ENCODE results near the gene CDC42BPA. TPM values are rescaled to one million over a fixed set of nuclear protein-coding genes. Genes with fewer than 3 reads are reported as not detected.

Gene CDC42BPA
- total and polyA plus RNA-seq, 7 experiments from 2014 or later, result 0.05 to 2.0 (median 1.2) TPM; not detected in 1

DNA sequence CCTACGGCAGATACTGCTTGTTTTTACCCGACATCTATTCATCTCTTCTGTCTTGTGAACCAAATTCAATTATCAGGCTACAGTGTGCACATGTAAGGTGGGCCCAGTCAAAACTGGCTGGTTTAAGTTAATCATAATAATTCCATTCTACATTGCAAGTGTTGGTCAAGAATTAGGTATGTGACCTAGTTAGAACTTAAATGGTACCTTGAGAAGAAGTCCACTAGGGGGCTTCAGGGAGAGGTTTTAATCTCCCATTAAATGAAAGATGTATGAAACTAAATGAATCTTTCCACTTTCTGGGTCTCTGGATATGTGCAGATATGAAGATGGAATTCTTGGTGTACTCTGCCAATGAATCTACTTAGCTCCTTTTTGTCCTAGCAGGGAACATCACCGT lies 187.1 kb downstream of the CDC42BPA start:
- H3K9me3 Mint-ChIP-seq, result no peaks in the 10 kb centered on the region
- ATAC-seq, result no peak
- H3K36me3 Mint-ChIP-seq, result peaks cover 0 to 8% (median 0%) of the 10 kb centered on the region in 5 donors
- H3K27ac ChIP-seq (ENCODE audit: low read depth, low read length), result no peak overlapping the region
- peak in 1 of 9 donors; percentile 0 for DNase-seq
- CTCF ChIA-PET, result no interaction called here
- H3K9me3 ChIP-seq (ENCODE audit: control insufficient read depth in 2 of 3, low read length in 3 of 3), result no peaks in the 10 kb centered on the region
- POLR2A ChIA-PET, result no interaction called here
- no peak overlapping the region for H3K4me3 ChIP-seq (ENCODE audit: low read length)
- no peak overlapping the region for H3K4me3 Mint-ChIP-seq
- H3K36me3 ChIP-seq (ENCODE audit: control insufficient read depth in 2 of 3, insufficient read depth in 3 of 3, low read length in 3 of 3), result no peaks in the 10 kb centered on the region
- intact Hi-C loops (cut with micrococcal nuclease), result no loop called here
- no peaks in the 10 kb centered on the region for H3K4me1 Mint-ChIP-seq
- H3K4me1 ChIP-seq (ENCODE audit: control insufficient read depth in 2 of 2, insufficient read depth in 2 of 2, low read length in 2 of 2), result no peaks in the 10 kb centered on the region
- H3K27me3 Mint-ChIP-seq, result peaks cover 7 to 21% (median 9%) of the 10 kb centered on the region in 5 donors
- H3K27me3 ChIP-seq (ENCODE audit: control insufficient read depth in 2 of 2, insufficient read depth in 2 of 2, low read length in 2 of 2), result no peaks in the 10 kb centered on the region
- H3K27ac Mint-ChIP-seq, result no peak overlapping the region

GRCh38 chr1:227127891-227128290 lies 190.4 kb downstream of the CDC42BPA start:
- Mint-ChIP-seq H3K27me3 (peaks cover 0 to 6% (median 2%) of the 10 kb centered on the region in 5 donors), H3K27ac (no peak overlapping the region), H3K36me3 (peaks cover 0 to 3% (median 0%) of the 10 kb centered on the region in 5 donors), H3K4me1 (no peaks in the 10 kb centered on the region), H3K4me3 (no peak overlapping the region), H3K9me3 (no peaks in the 10 kb centered on the region)
- POLR2A ChIA-PET, result no interaction called here
- Histone ChIP-seq H3K36me3 (ENCODE audit: control insufficient read depth in 2 of 3, insufficient read depth in 3 of 3, low read length in 3 of 3) (no peaks in the 10 kb centered on the region), H3K4me1 (ENCODE audit: control insufficient read depth in 2 of 2, insufficient read depth in 2 of 2, low read length in 2 of 2) (no peaks in the 10 kb centered on the region), H3K27ac (ENCODE audit: low read depth, low read length) (no peak overlapping the region), H3K27me3 (ENCODE audit: control insufficient read depth in 2 of 2, insufficient read depth in 2 of 2, low read length in 2 of 2) (no peaks in the 10 kb centered on the region), H3K4me3 (ENCODE audit: low read length) (no peak overlapping the region), H3K9me3 (ENCODE audit: control insufficient read depth in 2 of 3, low read length in 3 of 3) (no peaks in the 10 kb centered on the region)
- intact Hi-C loops (cut with micrococcal nuclease), result loop anchor here in 1 of 2 donors (2.0 kb wide), 1 partner anchor 215 kb away; no protein-coding TSS in a partner anchor
- DNase-seq, result no peak
- no peak for ATAC-seq
- CTCF ChIA-PET, result no interaction called here

DNA sequence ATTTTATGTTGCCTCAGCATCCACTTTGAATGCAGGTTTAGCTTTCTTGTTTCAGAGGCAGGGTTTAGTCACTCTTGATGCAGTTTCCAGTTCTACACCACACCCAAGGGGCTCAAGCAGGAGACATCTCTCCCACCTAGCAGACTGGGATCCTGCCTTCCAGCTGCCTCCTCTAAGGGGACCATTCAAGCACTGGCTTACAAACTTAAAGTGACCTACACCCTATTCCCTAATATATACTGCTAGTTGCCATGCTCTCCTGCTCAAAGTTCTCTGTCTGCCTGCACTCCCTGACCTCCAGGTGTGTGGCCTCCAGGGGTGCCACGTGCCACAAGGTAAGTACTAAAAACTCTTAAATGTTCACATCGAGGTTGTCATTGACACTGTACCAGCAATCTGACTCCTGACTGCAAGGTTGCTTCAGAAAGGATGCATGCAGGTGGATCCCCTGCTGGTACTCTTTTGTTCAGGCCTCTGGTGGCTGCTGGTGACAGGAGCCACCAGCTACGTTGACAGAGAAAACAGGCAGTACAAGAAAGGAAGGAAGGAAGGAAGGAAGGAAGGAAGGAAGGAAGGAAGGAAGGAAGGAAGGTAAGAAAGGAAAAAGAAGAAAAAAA lies 192.3 kb downstream of the CDC42BPA start:
- H3K4me3 Mint-ChIP-seq, result no peak overlapping the region
- Histone ChIP-seq H3K27me3 (ENCODE audit: control insufficient read depth in 2 of 2, insufficient read depth in 2 of 2, low read length in 2 of 2) (no peaks in the 10 kb centered on the region), H3K9me3 (ENCODE audit: control insufficient read depth in 2 of 3, low read length in 3 of 3) (no peaks in the 10 kb centered on the region), H3K36me3 (ENCODE audit: control insufficient read depth in 2 of 3, insufficient read depth in 3 of 3, low read length in 3 of 3) (no peaks in the 10 kb centered on the region), H3K4me1 (ENCODE audit: control insufficient read depth in 2 of 2, insufficient read depth in 2 of 2, low read length in 2 of 2) (no peaks in the 10 kb centered on the region), H3K4me3 (ENCODE audit: low read length) (no peak overlapping the region), H3K27ac (ENCODE audit: low read depth, low read length) (no peak overlapping the region)
- POLR2A ChIA-PET, result no interaction called here
- CTCF ChIA-PET, result interaction anchor here (0.5 kb wide), 1 partner anchor 30 kb away, joined by 3 read pairs; no protein-coding TSS in a partner anchor
- ATAC-seq (no peak), DNase-seq (no peak)
- H3K36me3 Mint-ChIP-seq, result peaks cover 0 to under 1% (median 0%) of the 10 kb centered on the region in 5 donors
- intact Hi-C loops (cut with micrococcal nuclease), result loop anchor here in 1 of 2 donors (2.0 kb wide), 1 partner anchor 213 kb away; no protein-coding TSS in a partner anchor
- no peaks in the 10 kb centered on the region for H3K9me3 Mint-ChIP-seq
- peaks cover 0 to 3% (median 1%) of the 10 kb centered on the region in 5 donors for H3K27me3 Mint-ChIP-seq
- peak overlapping the region in 1 of 9 donors; percentile 16 for H3K27ac Mint-ChIP-seq
- H3K4me1 Mint-ChIP-seq, result no peaks in the 10 kb centered on the region

GRCh38 chr1:227124473-227124872 lies 193.8 kb downstream of the CDC42BPA start:
- Histone ChIP-seq H3K27me3 (ENCODE audit: control insufficient read depth in 2 of 2, insufficient read depth in 2 of 2, low read length in 2 of 2) (no peaks in the 10 kb centered on the region), H3K27ac (ENCODE audit: low read depth, low read length) (no peak overlapping the region), H3K4me3 (ENCODE audit: low read length) (no peak overlapping the region), H3K9me3 (ENCODE audit: control insufficient read depth in 2 of 3, low read length in 3 of 3) (no peaks in the 10 kb centered on the region), H3K36me3 (ENCODE audit: control insufficient read depth in 2 of 3, insufficient read depth in 3 of 3, low read length in 3 of 3) (no peaks in the 10 kb centered on the region), H3K4me1 (ENCODE audit: control insufficient read depth in 2 of 2, insufficient read depth in 2 of 2, low read length in 2 of 2) (no peaks in the 10 kb centered on the region)
- Mint-ChIP-seq H3K4me3 (no peak overlapping the region), H3K27me3 (peaks cover 0 to 9% (median 0%) of the 10 kb centered on the region in 5 donors), H3K27ac (no peak overlapping the region), H3K9me3 (no peaks in the 10 kb centered on the region), H3K36me3 (no peaks in the 10 kb centered on the region), H3K4me1 (no peaks in the 10 kb centered on the region)
- DNase-seq, result no peak
- ChIA-PET POLR2A (no interaction called here), CTCF (interaction anchor here (0.6 kb wide), 1 partner anchor 219 kb away, joined by 3 read pairs; no protein-coding TSS in a partner anchor)
- intact Hi-C loops (cut with micrococcal nuclease), result no loop called here
- ATAC-seq, result no peak

GRCh38 chr1:227120826-227121225 lies 197.5 kb downstream of the CDC42BPA start:
- Mint-ChIP-seq H3K27me3 (peaks cover 0 to 21% (median 11%) of the 10 kb centered on the region in 5 donors), H3K4me3 (no peak overlapping the region), H3K27ac (no peak overlapping the region), H3K36me3 (no peaks in the 10 kb centered on the region), H3K9me3 (no peaks in the 10 kb centered on the region), H3K4me1 (no peaks in the 10 kb centered on the region)
- Histone ChIP-seq H3K27ac (ENCODE audit: low read depth, low read length) (no peak overlapping the region), H3K36me3 (ENCODE audit: control insufficient read depth in 2 of 3, insufficient read depth in 3 of 3, low read length in 3 of 3) (no peaks in the 10 kb centered on the region), H3K4me1 (ENCODE audit: control insufficient read depth in 2 of 2, insufficient read depth in 2 of 2, low read length in 2 of 2) (no peaks in the 10 kb centered on the region), H3K27me3 (ENCODE audit: control insufficient read depth in 2 of 2, insufficient read depth in 2 of 2, low read length in 2 of 2) (no peaks in the 10 kb centered on the region), H3K9me3 (ENCODE audit: control insufficient read depth in 2 of 3, low read length in 3 of 3) (no peaks in the 10 kb centered on the region), H3K4me3 (ENCODE audit: low read length) (no peak overlapping the region)
- ChIA-PET POLR2A (no interaction called here), CTCF (no interaction called here)
- ATAC-seq (no peak), DNase-seq (no peak)
- intact Hi-C loops (cut with micrococcal nuclease), result no loop called here

- no peak overlapping the region for H3K4me3 ChIP-seq (ENCODE audit: low read length)
- Mint-ChIP-seq H3K4me3 (no peak overlapping the region), H3K9me3 (no peaks in the 10 kb centered on the region), H3K27me3 (peaks cover 24 to 58% (median 44%) of the 10 kb centered on the region in 5 donors), H3K27ac (no peak overlapping the region), H3K36me3 (peaks cover 0 to 3% (median 0%) of the 10 kb centered on the region in 5 donors), H3K4me1 (no peaks in the 10 kb centered on the region)
- no peaks in the 10 kb centered on the region for H3K36me3 ChIP-seq (ENCODE audit: control insufficient read depth in 2 of 3, insufficient read depth in 3 of 3, low read length in 3 of 3)
- no peak for DNase-seq
- H3K27me3 ChIP-seq (ENCODE audit: control insufficient read depth in 2 of 2, insufficient read depth in 2 of 2, low read length in 2 of 2), result no peaks in the 10 kb centered on the region
- no peaks in the 10 kb centered on the region for H3K4me1 ChIP-seq (ENCODE audit: control insufficient read depth in 2 of 2, insufficient read depth in 2 of 2, low read length in 2 of 2)
- POLR2A ChIA-PET, result no interaction called here
- H3K9me3 ChIP-seq (ENCODE audit: control insufficient read depth in 2 of 3, low read length in 3 of 3), result no peaks in the 10 kb centered on the region
- no peak for ATAC-seq
- CTCF ChIA-PET, result no interaction called here
- intact Hi-C loops (cut with micrococcal nuclease), result no loop called here
- H3K27ac ChIP-seq (ENCODE audit: low read depth, low read length), result no peak overlapping the region
Measured at GRCh38 chr1:227112538-227112937, 205.8 kb downstream of the CDC42BPA start.

- H3K27me3 Mint-ChIP-seq, result peaks cover 24 to 55% (median 47%) of the 10 kb centered on the region in 5 donors
- Histone ChIP-seq H3K4me3 (ENCODE audit: low read length) (no peak overlapping the region), H3K36me3 (ENCODE audit: control insufficient read depth in 2 of 3, insufficient read depth in 3 of 3, low read length in 3 of 3) (no peaks in the 10 kb centered on the region), H3K27ac (ENCODE audit: low read depth, low read length) (no peak overlapping the region), H3K4me1 (ENCODE audit: control insufficient read depth in 2 of 2, insufficient read depth in 2 of 2, low read length in 2 of 2) (no peaks in the 10 kb centered on the region), H3K27me3 (ENCODE audit: control insufficient read depth in 2 of 2, insufficient read depth in 2 of 2, low read length in 2 of 2) (no peaks in the 10 kb centered on the region), H3K9me3 (ENCODE audit: control insufficient read depth in 2 of 3, low read length in 3 of 3) (no peaks in the 10 kb centered on the region)
- H3K4me1 Mint-ChIP-seq, result no peaks in the 10 kb centered on the region
- CTCF ChIA-PET, result no interaction called here
- POLR2A ChIA-PET, result no interaction called here
- no peak overlapping the region for H3K27ac Mint-ChIP-seq
- no peak for ATAC-seq
- no peak for DNase-seq
- H3K9me3 Mint-ChIP-seq, result no peaks in the 10 kb centered on the region
- intact Hi-C loops (cut with micrococcal nuclease), result no loop called here
- no peak overlapping the region for H3K4me3 Mint-ChIP-seq
- peaks cover 0 to 3% (median 0%) of the 10 kb centered on the region in 5 donors for H3K36me3 Mint-ChIP-seq
Measured at GRCh38 chr1:227111782-227112181, 206.5 kb downstream of the CDC42BPA start.

Data from naive thymus-derived CD4-positive, alpha-beta T cell (primary cell).